GM19468 (cell line): ENCODE data around the gene MYO18B.

Experiments
- ATAC-seq: cut with Tn5 transposase; IDR thresholded peaks from one replicate; pipeline ENCODE4 v1.9.1; 2021; ENCODE audit warnings: mild to moderate bottlenecking, moderate library complexity, moderate number of reproducible peaks; ENCODE audit not compliant: unreplicated experiment; ENCODE audit errors: extremely low read depth

Gene MYO18B

GRCh38 chr22:25816522-25817059 lies 74.6 kb downstream of the MYO18B start:
- ATAC-seq, result no peak

- ATAC-seq, result no peak
Measured at GRCh38 chr22:25817092-25817943, 75.3 kb downstream of the MYO18B start.

- no peak for ATAC-seq
Measured at GRCh38 chr22:25818541-25818940, 76.6 kb downstream of the MYO18B start.

- ATAC-seq, result no peak
Measured at GRCh38 chr22:25822344-25822743, 80.4 kb downstream of the MYO18B start.

- no peak for ATAC-seq
Measured at GRCh38 chr22:25823276-25823675, 81.3 kb downstream of the MYO18B start.

- no peak for ATAC-seq
Measured at GRCh38 chr22:25824828-25825423, 82.9 kb downstream of the MYO18B start.

- no peak for ATAC-seq
Measured at GRCh38 chr22:25827415-25827814, 85.4 kb downstream of the MYO18B start.

- no peak for ATAC-seq
Measured at GRCh38 chr22:25828422-25828821, 86.4 kb downstream of the MYO18B start.

GRCh38 chr22:25829237-25829636 lies 87.2 kb downstream of the MYO18B start:
- no peak for ATAC-seq

- no peak for ATAC-seq
Measured at GRCh38 chr22:25829808-25830777, 88.1 kb downstream of the MYO18B start.

GRCh38 chr22:25833091-25833490 lies 91.1 kb downstream of the MYO18B start:
- ATAC-seq, result no peak

GRCh38 chr22:25833676-25834075 lies 91.7 kb downstream of the MYO18B start:
- no peak for ATAC-seq

GRCh38 chr22:25834490-25834889 lies 92.5 kb downstream of the MYO18B start:
- ATAC-seq, result no peak

GRCh38 chr22:25835348-25835747 lies 93.4 kb downstream of the MYO18B start:
- no peak for ATAC-seq

GRCh38 chr22:25837288-25837900 lies 95.4 kb downstream of the MYO18B start:
- no peak for ATAC-seq

- ATAC-seq, result no peak
Measured at GRCh38 chr22:25838960-25839741, 97.2 kb downstream of the MYO18B start.

- ATAC-seq, result no peak
Measured at GRCh38 chr22:25839755-25840154, 97.8 kb downstream of the MYO18B start.

- no peak for ATAC-seq
Measured at GRCh38 chr22:25840167-25840566, 98.2 kb downstream of the MYO18B start.

GRCh38 chr22:25840891-25841290 lies 98.9 kb downstream of the MYO18B start:
- ATAC-seq, result no peak
